HepG2 (cell line): ENCODE results near the gene HSPA1A. TPM values are rescaled to one million over a fixed set of nuclear protein-coding genes. Genes with fewer than 3 reads are reported as not detected.

Source experiments
- CREB1 ChIP-seq, 2 experiments: fragments of 450-650 bp in 1 of 2; IDR thresholded peaks; 2 replicates each; pipeline ENCODE4 v1.6.1; 2016 to 2017; ENCODE audit warnings: control low read depth in 1 of 2, mild to moderate bottlenecking in 1 of 2, missing compliant biosample characterization in 1 of 2, missing genetic modification characterization in 1 of 2
- FLYWCH1 ChIP-seq: sonication (generic); formaldehyde crosslinking; IDR thresholded peaks from 2 replicates; pipeline ENCODE4 v1.8.1; 2023; ENCODE audit warnings: mild to moderate bottlenecking, missing genetic modification reagents
- MEIS1 ChIP-seq: sonication (generic); formaldehyde crosslinking; IDR thresholded peaks from 2 replicates; pipeline ENCODE4 v1.9.0; 2021; ENCODE audit warnings: mild to moderate bottlenecking, missing genetic modification reagents, moderate library complexity, borderline replicate concordance
- MEIS2 ChIP-seq: sonication (generic); formaldehyde crosslinking; IDR thresholded peaks from 2 replicates; pipeline ENCODE4 v1.9.0; 2021; ENCODE audit warnings: mild to moderate bottlenecking, missing genetic modification reagents
- RARA ChIP-seq: IDR thresholded peaks from 2 replicates; pipeline ENCODE4 v1.6.1; 2016; ENCODE audit warnings: missing genetic modification reagents, missing compliant biosample characterization
- SIX1 ChIP-seq: sonication (generic); formaldehyde crosslinking; IDR thresholded peaks from 2 replicates; pipeline ENCODE4 v1.4.0; 2020; ENCODE audit warnings: missing genetic modification reagents, borderline replicate concordance
- ZFP36 ChIP-seq: fragments of 150-350 bp; IDR thresholded peaks from 2 replicates; pipeline ENCODE4 v1.6.1; 2018; ENCODE audit warnings: borderline replicate concordance, low read length, low read depth; ENCODE audit not compliant: partially characterized antibody
- ZMYM4 ChIP-seq: sonication (generic); formaldehyde crosslinking; IDR thresholded peaks from 2 replicates; pipeline ENCODE4 v1.8.1; 2023; ENCODE audit warnings: mild to moderate bottlenecking, missing genetic modification reagents
- ZNF501 ChIP-seq: sonication (generic); formaldehyde crosslinking; IDR thresholded peaks from 2 replicates; pipeline ENCODE4 v1.5.1; 2020; ENCODE audit warnings: mild to moderate bottlenecking, moderate library complexity, missing genetic modification reagents
- ZZZ3 ChIP-seq: sonication (generic); formaldehyde crosslinking; IDR thresholded peaks from 2 replicates; pipeline ENCODE4 v1.4.0; 2020; ENCODE audit warnings: missing genetic modification reagents, mild to moderate bottlenecking, borderline replicate concordance
- polyA plus RNA-seq, 8 experiments: library from polyadenylated mRNA; depleted of rRNA in 3 of 8; stranded (reverse) in 7 of 8; unstranded in 1 of 8; fragments of >200 nt; fragmentation: Illumina TruSeq in 4 of 8; extraction: Trizol in 4 of 8; gene quantifications; 2 replicates each; pipeline versions ENCODE4 v1.2.1 to v1.2.3, GENCODE V29; 2011 to 2016; ENCODE audit warnings: low read depth in 4 of 8, missing spikeins in 1 of 8, mixed read lengths in 1 of 8; ENCODE audit not compliant: insufficient read depth in 1 of 8
- total RNA-seq, 5 experiments: library from RNA; depleted of rRNA; stranded (reverse); fragments of >200 nt; fragmentation: Illumina TruSeq; extraction: Trizol; gene quantifications; 2 replicates each; pipeline ENCODE4 v1.2.3, GENCODE V29; 2016; ENCODE audit warnings: low read depth in 1 of 5
- TF ChIP-seq, protein P1 (sequence below): sonication (generic); formaldehyde crosslinking; IDR thresholded peaks from 2 replicates; pipeline ENCODE4; 2020; ENCODE audit warnings: missing genetic modification reagents, mild to moderate bottlenecking, borderline replicate concordance
- TF ChIP-seq, protein P2 (sequence below): sonication (generic); formaldehyde crosslinking; IDR thresholded peaks from 2 replicates; pipeline ENCODE4 v1.4.0; 2020; ENCODE audit warnings: low read depth, mild to moderate bottlenecking, missing genetic modification reagents
- TF ChIP-seq, protein P3 (sequence below): sonication (generic); formaldehyde crosslinking; IDR thresholded peaks from 2 replicates; pipeline ENCODE4 v1.5.1; 2020; ENCODE audit warnings: mild to moderate bottlenecking, missing genetic modification reagents, borderline replicate concordance
- TF ChIP-seq, protein P4 (sequence below): sonication (generic); formaldehyde crosslinking; IDR thresholded peaks from 2 replicates; pipeline ENCODE4 v1.8.1; 2022; ENCODE audit warnings: mild to moderate bottlenecking, missing genetic modification reagents

The HSPA1A gene
- total and polyA plus RNA-seq, 2 of the 13 experiments (the other 11 are each of a cell fraction or from before 2014, with no cell fraction given), result 44.5 to 85.0 TPM

DNA sequence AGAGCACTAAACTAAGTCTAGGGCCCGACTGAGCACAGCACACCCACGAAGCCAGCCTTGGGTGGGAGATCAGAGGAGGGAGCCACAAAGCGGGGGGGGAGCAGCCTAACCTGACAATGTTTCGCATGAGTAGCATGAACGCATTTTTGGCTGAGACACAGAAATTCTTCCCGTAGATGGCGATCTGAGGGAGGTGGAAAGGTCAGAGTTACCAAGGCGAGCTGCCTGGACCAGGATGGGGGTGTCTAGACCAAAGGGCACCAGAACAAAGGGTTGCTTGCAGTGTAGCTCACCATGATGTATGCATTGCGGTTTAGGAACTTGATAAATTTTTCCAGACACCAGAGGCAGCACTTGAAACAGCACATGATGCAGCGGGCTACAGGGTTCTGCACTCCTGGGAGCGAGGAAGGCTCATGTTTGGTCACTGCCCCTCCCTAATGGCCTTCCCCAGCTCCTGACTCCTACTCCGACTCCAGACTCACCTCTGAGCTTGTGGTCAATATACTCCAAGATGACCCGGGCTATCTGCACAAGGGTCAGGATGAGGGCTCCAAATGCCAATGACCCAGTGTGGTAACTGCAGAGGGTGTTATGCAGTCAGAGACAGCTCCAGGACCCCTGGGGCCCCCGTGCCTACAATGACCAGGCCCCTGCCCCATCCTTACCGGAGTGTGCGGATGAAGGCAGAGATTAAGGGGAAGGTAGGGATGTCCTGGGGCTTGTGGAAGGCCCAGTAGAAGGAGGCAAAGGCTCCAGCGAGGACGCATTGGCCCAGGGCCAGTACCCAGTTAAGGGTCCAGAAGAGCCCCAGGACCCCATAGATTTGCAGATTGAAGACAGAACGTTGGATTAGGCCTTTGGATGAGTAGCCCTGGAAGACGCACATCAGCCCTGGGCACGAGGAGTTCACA, 50.1 kb downstream of the HSPA1A start (continued):
- TF ChIP-seq, protein P1, sequence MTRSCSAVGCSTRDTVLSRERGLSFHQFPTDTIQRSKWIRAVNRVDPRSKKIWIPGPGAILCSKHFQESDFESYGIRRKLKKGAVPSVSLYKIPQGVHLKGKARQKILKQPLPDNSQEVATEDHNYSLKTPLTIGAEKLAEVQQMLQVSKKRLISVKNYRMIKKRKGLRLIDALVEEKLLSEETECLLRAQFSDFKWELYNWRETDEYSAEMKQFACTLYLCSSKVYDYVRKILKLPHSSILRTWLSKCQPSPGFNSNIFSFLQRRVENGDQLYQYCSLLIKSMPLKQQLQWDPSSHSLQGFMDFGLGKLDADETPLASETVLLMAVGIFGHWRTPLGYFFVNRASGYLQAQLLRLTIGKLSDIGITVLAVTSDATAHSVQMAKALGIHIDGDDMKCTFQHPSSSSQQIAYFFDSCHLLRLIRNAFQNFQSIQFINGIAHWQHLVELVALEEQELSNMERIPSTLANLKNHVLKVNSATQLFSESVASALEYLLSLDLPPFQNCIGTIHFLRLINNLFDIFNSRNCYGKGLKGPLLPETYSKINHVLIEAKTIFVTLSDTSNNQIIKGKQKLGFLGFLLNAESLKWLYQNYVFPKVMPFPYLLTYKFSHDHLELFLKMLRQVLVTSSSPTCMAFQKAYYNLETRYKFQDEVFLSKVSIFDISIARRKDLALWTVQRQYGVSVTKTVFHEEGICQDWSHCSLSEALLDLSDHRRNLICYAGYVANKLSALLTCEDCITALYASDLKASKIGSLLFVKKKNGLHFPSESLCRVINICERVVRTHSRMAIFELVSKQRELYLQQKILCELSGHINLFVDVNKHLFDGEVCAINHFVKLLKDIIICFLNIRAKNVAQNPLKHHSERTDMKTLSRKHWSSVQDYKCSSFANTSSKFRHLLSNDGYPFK (CRISPR knock-in tag), result peak; percentile 20; the same call in 1 of the 2 replicates
- TF ChIP-seq SIX1 (peak; percentile 77; the same call in 1 of the 2 replicates), ZNF501 (no peak; the same call in 1 of the 2 replicates), MEIS2 (CRISPR knock-in tag) (peak; percentile 67; the same call in 1 of the 2 replicates), ZFP36 (no peak), MEIS1 (CRISPR knock-in tag) (0 out of 2 replicates have a peak, but pooled peaks have one; percentile 62), FLYWCH1 (no peak), CREB1 (IDR thresholded peaks at IDR 0.05) (no peak; the same call in 1 of the 2 replicates), CREB1 (CRISPR knock-in tag; IDR thresholded peaks at IDR 0.05) (peak; percentile 59; the same call in 1 of the 2 replicates), ZZZ3 (CRISPR knock-in tag) (no peak), RARA (CRISPR knock-in tag) (peak; percentile 94), ZMYM4 (peak; percentile 71; the same call in 1 of the 2 replicates)
- TF ChIP-seq, protein P2, sequence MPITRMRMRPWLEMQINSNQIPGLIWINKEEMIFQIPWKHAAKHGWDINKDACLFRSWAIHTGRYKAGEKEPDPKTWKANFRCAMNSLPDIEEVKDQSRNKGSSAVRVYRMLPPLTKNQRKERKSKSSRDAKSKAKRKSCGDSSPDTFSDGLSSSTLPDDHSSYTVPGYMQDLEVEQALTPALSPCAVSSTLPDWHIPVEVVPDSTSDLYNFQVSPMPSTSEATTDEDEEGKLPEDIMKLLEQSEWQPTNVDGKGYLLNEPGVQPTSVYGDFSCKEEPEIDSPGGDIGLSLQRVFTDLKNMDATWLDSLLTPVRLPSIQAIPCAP, result no peak
- TF ChIP-seq, protein P3, sequence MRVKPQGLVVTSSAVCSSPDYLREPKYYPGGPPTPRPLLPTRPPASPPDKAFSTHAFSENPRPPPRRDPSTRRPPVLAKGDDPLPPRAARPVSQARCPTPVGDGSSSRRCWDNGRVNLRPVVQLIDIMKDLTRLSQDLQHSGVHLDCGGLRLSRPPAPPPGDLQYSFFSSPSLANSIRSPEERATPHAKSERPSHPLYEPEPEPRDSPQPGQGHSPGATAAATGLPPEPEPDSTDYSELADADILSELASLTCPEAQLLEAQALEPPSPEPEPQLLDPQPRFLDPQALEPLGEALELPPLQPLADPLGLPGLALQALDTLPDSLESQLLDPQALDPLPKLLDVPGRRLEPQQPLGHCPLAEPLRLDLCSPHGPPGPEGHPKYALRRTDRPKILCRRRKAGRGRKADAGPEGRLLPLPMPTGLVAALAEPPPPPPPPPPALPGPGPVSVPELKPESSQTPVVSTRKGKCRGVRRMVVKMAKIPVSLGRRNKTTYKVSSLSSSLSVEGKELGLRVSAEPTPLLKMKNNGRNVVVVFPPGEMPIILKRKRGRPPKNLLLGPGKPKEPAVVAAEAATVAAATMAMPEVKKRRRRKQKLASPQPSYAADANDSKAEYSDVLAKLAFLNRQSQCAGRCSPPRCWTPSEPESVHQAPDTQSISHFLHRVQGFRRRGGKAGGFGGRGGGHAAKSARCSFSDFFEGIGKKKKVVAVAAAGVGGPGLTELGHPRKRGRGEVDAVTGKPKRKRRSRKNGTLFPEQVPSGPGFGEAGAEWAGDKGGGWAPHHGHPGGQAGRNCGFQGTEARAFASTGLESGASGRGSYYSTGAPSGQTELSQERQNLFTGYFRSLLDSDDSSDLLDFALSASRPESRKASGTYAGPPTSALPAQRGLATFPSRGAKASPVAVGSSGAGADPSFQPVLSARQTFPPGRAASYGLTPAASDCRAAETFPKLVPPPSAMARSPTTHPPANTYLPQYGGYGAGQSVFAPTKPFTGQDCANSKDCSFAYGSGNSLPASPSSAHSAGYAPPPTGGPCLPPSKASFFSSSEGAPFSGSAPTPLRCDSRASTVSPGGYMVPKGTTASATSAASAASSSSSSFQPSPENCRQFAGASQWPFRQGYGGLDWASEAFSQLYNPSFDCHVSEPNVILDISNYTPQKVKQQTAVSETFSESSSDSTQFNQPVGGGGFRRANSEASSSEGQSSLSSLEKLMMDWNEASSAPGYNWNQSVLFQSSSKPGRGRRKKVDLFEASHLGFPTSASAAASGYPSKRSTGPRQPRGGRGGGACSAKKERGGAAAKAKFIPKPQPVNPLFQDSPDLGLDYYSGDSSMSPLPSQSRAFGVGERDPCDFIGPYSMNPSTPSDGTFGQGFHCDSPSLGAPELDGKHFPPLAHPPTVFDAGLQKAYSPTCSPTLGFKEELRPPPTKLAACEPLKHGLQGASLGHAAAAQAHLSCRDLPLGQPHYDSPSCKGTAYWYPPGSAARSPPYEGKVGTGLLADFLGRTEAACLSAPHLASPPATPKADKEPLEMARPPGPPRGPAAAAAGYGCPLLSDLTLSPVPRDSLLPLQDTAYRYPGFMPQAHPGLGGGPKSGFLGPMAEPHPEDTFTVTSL (CRISPR knock-in tag), result peak; percentile 55; the same call in 1 of the 2 replicates
- TF ChIP-seq, protein P4, sequence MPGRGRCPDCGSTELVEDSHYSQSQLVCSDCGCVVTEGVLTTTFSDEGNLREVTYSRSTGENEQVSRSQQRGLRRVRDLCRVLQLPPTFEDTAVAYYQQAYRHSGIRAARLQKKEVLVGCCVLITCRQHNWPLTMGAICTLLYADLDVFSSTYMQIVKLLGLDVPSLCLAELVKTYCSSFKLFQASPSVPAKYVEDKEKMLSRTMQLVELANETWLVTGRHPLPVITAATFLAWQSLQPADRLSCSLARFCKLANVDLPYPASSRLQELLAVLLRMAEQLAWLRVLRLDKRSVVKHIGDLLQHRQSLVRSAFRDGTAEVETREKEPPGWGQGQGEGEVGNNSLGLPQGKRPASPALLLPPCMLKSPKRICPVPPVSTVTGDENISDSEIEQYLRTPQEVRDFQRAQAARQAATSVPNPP (CRISPR knock-in tag), result 0 out of 2 replicates have a peak, but pooled peaks have one; percentile 41
